HL-60 (cell line): ENCODE results near the gene CPLX3.

Source experiments
- DNase-seq, 2 experiments: peaks; one replicate each; pipeline ENCODE4 v3.0.0-alpha.2; 2010 to 2020; ENCODE audit warnings: low read depth in 1 of 2, low spot score in 1 of 2
- H3K27ac ChIP-seq: fragments of 250-450 bp; sonication (Bioruptor Pico); replicated peaks from 2 replicates; pipeline ENCODE4 v1.5.1; 2020; ENCODE audit warnings: mild to moderate bottlenecking, moderate library complexity
- H3K27me3 ChIP-seq: fragments of 250-450 bp; sonication (Bioruptor Pico); 2 replicates; pipeline ENCODE4 v1.5.1; 2021; ENCODE audit warnings: mild to moderate bottlenecking, moderate library complexity; ENCODE audit not compliant: insufficient read depth, poor library complexity, severe bottlenecking
- H3K4me3 ChIP-seq: replicated peaks from 2 replicates; pipeline ENCODE4 v1.5.1; 2011; ENCODE audit warnings: mild to moderate bottlenecking, control low read depth, low read length; ENCODE audit not compliant: insufficient read depth
- GABPA ChIP-seq: IDR thresholded peaks from 2 replicates; pipeline ENCODE4 v1.6.1; 2012; ENCODE audit warnings: low read depth
- POLR2AphosphoS5 ChIP-seq: IDR thresholded peaks from 2 replicates; pipeline ENCODE4 v1.6.1; 2012; ENCODE audit warnings: low read depth
- SPI1 ChIP-seq: IDR thresholded peaks from 2 replicates; pipeline ENCODE4 v1.6.1; 2012; ENCODE audit warnings: low read depth, mild to moderate bottlenecking, borderline replicate concordance
- TF ChIP-seq, protein P1 (sequence below): IDR thresholded peaks from one replicate; pipeline ENCODE4 v1.5.1; 2011; ENCODE audit warnings: low read length, control low read depth, inconsistent platforms; ENCODE audit not compliant: insufficient read depth
- TF ChIP-seq, protein P2 (sequence below): IDR thresholded peaks from 2 replicates; pipeline ENCODE4 v1.6.1; 2012; ENCODE audit warnings: low read depth; ENCODE audit not compliant: insufficient replicate concordance

Gene CPLX3

DNA sequence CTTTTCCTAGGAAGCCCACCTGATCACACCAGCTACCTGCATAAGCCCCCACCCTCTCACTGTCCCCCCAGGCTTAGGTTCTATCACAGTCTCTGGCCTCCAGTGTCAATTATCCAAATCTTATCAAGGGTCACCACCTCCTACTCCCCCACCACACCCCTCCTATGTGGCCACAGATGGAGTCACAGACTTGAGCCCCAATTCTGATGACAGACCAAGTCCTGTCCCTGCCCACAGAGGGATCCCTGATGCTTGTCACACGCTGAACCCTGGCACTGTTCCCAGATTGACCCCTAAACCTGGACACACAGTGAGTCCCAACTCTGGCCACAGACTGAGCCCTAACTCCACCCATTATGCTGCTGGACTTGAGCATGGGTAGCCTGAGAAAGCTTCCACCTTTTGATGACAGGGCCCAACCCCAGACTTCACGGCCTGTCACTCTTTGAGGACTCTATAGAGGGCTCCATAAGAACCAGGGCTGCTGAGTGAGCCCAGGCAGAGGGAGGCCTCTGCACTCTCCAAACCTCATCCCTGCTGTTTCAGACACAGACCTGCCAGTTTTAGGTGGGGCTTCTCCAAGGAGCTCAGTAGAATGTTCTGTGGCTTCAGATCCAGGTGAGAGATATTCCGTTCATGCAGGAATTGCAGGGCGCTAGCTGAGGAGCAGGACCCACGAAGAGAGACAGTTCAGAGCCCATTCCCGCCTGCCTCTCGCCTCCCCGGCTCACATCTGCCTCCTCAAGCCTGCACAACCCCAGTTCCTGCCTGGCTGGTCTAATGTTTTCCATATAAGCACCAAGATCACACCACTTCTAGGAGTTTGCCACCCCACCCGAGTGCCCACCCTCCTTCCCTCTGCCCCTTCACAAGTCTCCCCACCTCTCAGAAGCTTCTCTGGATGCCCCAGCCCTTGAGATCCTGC lies 14.7 kb downstream of the CPLX3 start:
- Histone ChIP-seq H3K27ac (no peak overlapping the region), H3K4me3 (no peak overlapping the region), H3K27me3 (no peaks in the 10 kb centered on the region)
- TF ChIP-seq SPI1 (no peak), POLR2AphosphoS5 (no peak), GABPA (no peak)
- TF ChIP-seq, protein P1, sequence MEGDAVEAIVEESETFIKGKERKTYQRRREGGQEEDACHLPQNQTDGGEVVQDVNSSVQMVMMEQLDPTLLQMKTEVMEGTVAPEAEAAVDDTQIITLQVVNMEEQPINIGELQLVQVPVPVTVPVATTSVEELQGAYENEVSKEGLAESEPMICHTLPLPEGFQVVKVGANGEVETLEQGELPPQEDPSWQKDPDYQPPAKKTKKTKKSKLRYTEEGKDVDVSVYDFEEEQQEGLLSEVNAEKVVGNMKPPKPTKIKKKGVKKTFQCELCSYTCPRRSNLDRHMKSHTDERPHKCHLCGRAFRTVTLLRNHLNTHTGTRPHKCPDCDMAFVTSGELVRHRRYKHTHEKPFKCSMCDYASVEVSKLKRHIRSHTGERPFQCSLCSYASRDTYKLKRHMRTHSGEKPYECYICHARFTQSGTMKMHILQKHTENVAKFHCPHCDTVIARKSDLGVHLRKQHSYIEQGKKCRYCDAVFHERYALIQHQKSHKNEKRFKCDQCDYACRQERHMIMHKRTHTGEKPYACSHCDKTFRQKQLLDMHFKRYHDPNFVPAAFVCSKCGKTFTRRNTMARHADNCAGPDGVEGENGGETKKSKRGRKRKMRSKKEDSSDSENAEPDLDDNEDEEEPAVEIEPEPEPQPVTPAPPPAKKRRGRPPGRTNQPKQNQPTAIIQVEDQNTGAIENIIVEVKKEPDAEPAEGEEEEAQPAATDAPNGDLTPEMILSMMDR = no peak
- TF ChIP-seq, protein P2, sequence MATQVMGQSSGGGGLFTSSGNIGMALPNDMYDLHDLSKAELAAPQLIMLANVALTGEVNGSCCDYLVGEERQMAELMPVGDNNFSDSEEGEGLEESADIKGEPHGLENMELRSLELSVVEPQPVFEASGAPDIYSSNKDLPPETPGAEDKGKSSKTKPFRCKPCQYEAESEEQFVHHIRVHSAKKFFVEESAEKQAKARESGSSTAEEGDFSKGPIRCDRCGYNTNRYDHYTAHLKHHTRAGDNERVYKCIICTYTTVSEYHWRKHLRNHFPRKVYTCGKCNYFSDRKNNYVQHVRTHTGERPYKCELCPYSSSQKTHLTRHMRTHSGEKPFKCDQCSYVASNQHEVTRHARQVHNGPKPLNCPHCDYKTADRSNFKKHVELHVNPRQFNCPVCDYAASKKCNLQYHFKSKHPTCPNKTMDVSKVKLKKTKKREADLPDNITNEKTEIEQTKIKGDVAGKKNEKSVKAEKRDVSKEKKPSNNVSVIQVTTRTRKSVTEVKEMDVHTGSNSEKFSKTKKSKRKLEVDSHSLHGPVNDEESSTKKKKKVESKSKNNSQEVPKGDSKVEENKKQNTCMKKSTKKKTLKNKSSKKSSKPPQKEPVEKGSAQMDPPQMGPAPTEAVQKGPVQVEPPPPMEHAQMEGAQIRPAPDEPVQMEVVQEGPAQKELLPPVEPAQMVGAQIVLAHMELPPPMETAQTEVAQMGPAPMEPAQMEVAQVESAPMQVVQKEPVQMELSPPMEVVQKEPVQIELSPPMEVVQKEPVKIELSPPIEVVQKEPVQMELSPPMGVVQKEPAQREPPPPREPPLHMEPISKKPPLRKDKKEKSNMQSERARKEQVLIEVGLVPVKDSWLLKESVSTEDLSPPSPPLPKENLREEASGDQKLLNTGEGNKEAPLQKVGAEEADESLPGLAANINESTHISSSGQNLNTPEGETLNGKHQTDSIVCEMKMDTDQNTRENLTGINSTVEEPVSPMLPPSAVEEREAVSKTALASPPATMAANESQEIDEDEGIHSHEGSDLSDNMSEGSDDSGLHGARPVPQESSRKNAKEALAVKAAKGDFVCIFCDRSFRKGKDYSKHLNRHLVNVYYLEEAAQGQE = no peak
- DNase-seq = no peak

DNA sequence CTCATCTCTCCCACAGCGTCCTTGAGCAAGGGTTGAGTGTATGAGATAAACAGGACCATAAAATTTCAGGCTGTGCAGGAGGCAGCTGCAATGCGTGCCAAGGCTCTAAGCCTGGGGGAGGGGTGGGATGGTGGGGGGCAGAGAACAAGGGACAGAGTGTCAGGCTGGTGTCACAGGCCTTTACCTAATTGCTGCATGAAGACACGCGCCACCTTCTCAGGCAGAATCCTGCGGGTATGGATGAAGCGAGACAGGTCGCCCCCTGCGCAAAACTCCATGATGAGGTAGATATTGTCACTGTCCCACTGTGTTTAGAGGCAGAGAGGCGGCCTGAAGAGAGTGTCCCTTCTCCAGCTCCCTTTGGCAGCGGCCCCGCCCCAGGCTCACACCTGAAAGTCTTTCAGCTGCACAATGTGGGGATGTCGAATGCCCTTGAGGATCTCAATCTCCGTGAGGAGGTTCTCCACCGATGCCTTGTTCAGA lies 15.5 kb downstream of the CPLX3 start:
- no peak for DNase-seq
- H3K27ac ChIP-seq = no peak overlapping the region
- H3K27me3 ChIP-seq = no peaks in the 10 kb centered on the region
- TF ChIP-seq POLR2AphosphoS5 (no peak), GABPA (no peak), SPI1 (no peak)
- TF ChIP-seq, protein P2 = no peak
- TF ChIP-seq, protein P1 = no peak
- H3K4me3 ChIP-seq = peak overlapping the region; percentile 91

DNA sequence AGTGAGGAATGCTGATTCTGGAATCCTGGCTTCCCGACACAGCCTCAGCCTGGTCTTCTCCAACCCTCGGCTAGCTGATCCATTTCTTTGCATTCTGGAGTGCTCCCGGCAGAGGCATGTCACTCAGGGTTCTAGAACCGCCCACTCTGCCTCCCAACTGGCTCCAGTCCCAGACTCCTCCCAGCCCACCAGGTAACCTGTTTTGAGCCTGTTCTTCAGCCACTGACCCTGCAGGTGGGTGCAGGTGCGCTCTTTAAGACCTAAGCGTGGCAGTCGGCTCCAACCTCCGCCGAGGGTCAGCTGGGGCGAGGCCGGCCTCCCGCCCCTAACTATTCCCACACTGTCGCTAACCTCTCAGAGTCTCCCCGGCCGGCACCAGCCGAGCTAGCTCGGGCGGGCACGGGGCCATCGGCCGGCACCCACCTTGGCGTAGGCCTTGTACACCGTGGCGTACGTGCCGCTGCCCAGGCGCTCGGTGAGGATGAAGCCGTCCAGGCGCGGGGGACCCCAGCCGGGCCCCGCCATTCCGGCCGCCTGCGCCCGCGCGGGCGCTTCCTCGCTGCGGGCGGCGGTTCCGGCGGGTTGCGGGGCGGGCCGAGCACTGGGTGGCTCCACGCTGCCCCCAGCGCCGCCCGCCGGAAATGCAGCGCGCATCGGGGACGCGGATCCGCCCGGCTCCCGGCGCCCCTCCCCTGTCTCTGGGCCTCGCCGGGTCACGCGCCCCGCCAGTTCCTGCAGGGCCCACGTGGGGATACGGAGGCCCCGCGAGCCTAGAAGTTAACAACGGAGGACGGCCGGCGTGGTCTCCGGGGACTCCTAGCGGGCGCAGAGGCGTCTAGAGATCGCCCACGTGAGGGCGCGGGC lies 16.4 kb downstream of the CPLX3 start, which contains the start of gene ULK3:
TSS of gene ULK3 (minus strand) at position 576 of the 864 bp plus-strand sequence. CDS start at position 525, 51 bp downstream.
- Histone ChIP-seq H3K27ac (peak within 1 kb of the TSS; percentile 80), H3K27me3 (no peaks in the 10 kb centered on the region), H3K4me3 (peak within 1 kb of the TSS; percentile 91)
- peak; percentile 86 to 90 for DNase-seq
- TF ChIP-seq POLR2AphosphoS5 = peak; percentile 76
- TF ChIP-seq, protein P1 = peak; percentile 12
- no peak for TF ChIP-seq SPI1
